Keratinocyte (primary cell): ENCODE results near the gene SF3B2. TPM values are rescaled to one million over a fixed set of nuclear protein-coding genes. Genes with fewer than 3 reads are reported as not detected.

Source experiments
- DNase-seq: peaks from one replicate; pipeline ENCODE4 v3.0.0-alpha.2; 2011; ENCODE audit warnings: low read depth, missing footprints, low spot score
- FAIRE-seq: peaks from 2 replicates; lab custom pipeline; 2011; peaks lifted over from hg19 to GRCh38; lab: Jason Lieb, UNC
- H2AFZ ChIP-seq: 2 replicates; pipeline ENCODE4 v1.6.0; 2012; ENCODE audit warnings: low read length, control low read depth, inconsistent platforms; ENCODE audit not compliant: control insufficient read depth
- H3K27ac ChIP-seq: 2 replicates; pipeline ENCODE4 v1.5.1; 2011; ENCODE audit warnings: low read length; ENCODE audit not compliant: control insufficient read depth, insufficient read depth
- H3K27me3 ChIP-seq: 3 replicates; pipeline ENCODE4 v1.6.0; 2011; ENCODE audit warnings: low read length; ENCODE audit not compliant: control insufficient read depth, insufficient read depth; ENCODE audit errors: extremely low read depth
- H3K36me3 ChIP-seq, 2 experiments: 2 replicates in 1 of 2; 3 replicates in 1 of 2; pipeline ENCODE4 v1.5.1; 2011; ENCODE audit warnings: low read length in 2 of 2, mild to moderate bottlenecking in 1 of 2; ENCODE audit not compliant: control insufficient read depth in 2 of 2, insufficient read depth in 2 of 2; ENCODE audit errors: extremely low read depth in 1 of 2
- H3K4me1 ChIP-seq: 3 replicates; pipeline ENCODE4 v1.5.1; 2011; ENCODE audit warnings: low read length; ENCODE audit not compliant: control insufficient read depth, insufficient read depth; ENCODE audit errors: extremely low read depth
- H3K4me2 ChIP-seq: 3 replicates; pipeline ENCODE4 v1.6.0; 2011; ENCODE audit warnings: low read depth, low read length; ENCODE audit not compliant: control insufficient read depth, insufficient read depth; ENCODE audit errors: extremely low read depth
- H3K4me3 ChIP-seq, 3 experiments: fragments of 200-600 bp in 1 of 3; sonication (generic) in 1 of 3; 2 replicates in 2 of 3; 3 replicates in 1 of 3; pipeline ENCODE4 v1.5.1; 2011 to 2016; ENCODE audit warnings: low read length in 3 of 3, mild to moderate bottlenecking in 3 of 3, control low read depth in 2 of 3, inconsistent platforms in 1 of 3, low read depth in 1 of 3, mixed read lengths in 1 of 3, mixed run types in 1 of 3, moderate library complexity in 1 of 3; ENCODE audit not compliant: control insufficient read depth in 2 of 3, insufficient read depth in 2 of 3; ENCODE audit errors: extremely low read depth in 1 of 3
- H3K79me2 ChIP-seq: 2 replicates; pipeline ENCODE4 v1.6.0; 2012; ENCODE audit warnings: low read length; ENCODE audit not compliant: control insufficient read depth, insufficient read depth
- H3K9ac ChIP-seq: 3 replicates; pipeline ENCODE4 v1.6.0; 2011; ENCODE audit warnings: low read length; ENCODE audit not compliant: control insufficient read depth, insufficient read depth; ENCODE audit errors: extremely low read depth
- H3K9me1 ChIP-seq: 3 replicates; pipeline ENCODE4 v1.6.0; 2011; ENCODE audit warnings: low read length; ENCODE audit not compliant: control insufficient read depth, insufficient read depth; ENCODE audit errors: extremely low read depth
- H3K9me3 ChIP-seq: 2 replicates; pipeline ENCODE4 v1.5.1; 2012; ENCODE audit warnings: low read depth, low read length; ENCODE audit not compliant: control insufficient read depth
- H4K20me1 ChIP-seq: 3 replicates; pipeline ENCODE4 v1.6.0; 2011; ENCODE audit warnings: low read length; ENCODE audit not compliant: control insufficient read depth, insufficient read depth; ENCODE audit errors: extremely low read depth
- CTCF ChIP-seq, 3 experiments: IDR thresholded peaks in 1 of 3; conservative IDR thresholded peaks in 1 of 3; optimal IDR thresholded peaks in 1 of 3; 2 replicates in 2 of 3; 3 replicates in 1 of 3; pipeline versions ENCODE3 to v1.5.1; 2011; ENCODE audit warnings: low read length in 3 of 3, mild to moderate bottlenecking in 3 of 3, moderate library complexity in 2 of 3, control low read depth in 1 of 3, inconsistent platforms in 1 of 3; ENCODE audit not compliant: insufficient read depth in 2 of 3; ENCODE audit errors: extremely low read depth in 1 of 3
- EZH2 ChIP-seq: IDR thresholded peaks from one replicate; pipeline ENCODE4 v1.6.1; 2012; ENCODE audit warnings: inconsistent platforms, mild to moderate bottlenecking, low read length, moderate library complexity
- dilution Hi-C: fragments of 300-500 bp; cut with MboI; formaldehyde crosslinking; loops from one replicate; pipeline ENCODE4 v1.7.0; 2020; ENCODE audit warnings: low sequenced_read_pairs; ENCODE audit not compliant: extremely low pct_ligation_motif_present
- polyA plus RNA-seq, 5 experiments: library from polyadenylated mRNA; depleted of rRNA in 3 of 5; stranded (reverse) in 3 of 5; stranded (forward) in 1 of 5; unstranded in 1 of 5; fragments of >200 nt; gene quantifications; 1 replicate in 1 of 5; 2 replicates in 3 of 5; 3 replicates in 1 of 5; pipeline versions ENCODE4 v1.2.1 to v1.2.3, GENCODE V29; 2011 to 2012; ENCODE audit warnings: missing spikeins in 2 of 5, low read depth in 1 of 5, low replicate concordance in 1 of 5

SF3B2 gene
- polyA plus RNA-seq, 1 donor (not counting 4 experiments of a cell fraction or from before 2014, with no cell fraction given), result 73.0 TPM

- DNase-seq (no peak), FAIRE-seq (no peak)
- H3K9ac ChIP-seq, result peak overlapping the region; percentile 94
- H3K9me1 ChIP-seq, result no peaks in the 10 kb centered on the region
- H3K27me3 ChIP-seq, result peaks cover 4% of the 10 kb centered on the region
- H3K4me2 ChIP-seq, result peak overlapping the region; percentile 90
- H3K79me2 ChIP-seq, result peaks cover 31% of the 10 kb centered on the region
- no peaks in the 10 kb centered on the region for H3K9me3 ChIP-seq
- H2AFZ ChIP-seq, result peak overlapping the region; percentile 78
- H3K4me1 ChIP-seq, result peaks cover 17% of the 10 kb centered on the region
- TF ChIP-seq EZH2, result no peak
- no peak for TF ChIP-seq CTCF (optimal IDR thresholded peaks at IDR 0.05 in 1 of 3, IDR thresholded peaks at IDR 0.05 in 1 of 3, conservative IDR thresholded peaks at IDR 0.05 in 1 of 3; ENCODE audit: extremely low read depth in 1 of 3, insufficient read depth in 2 of 3, low read length in 3 of 3)
- peak overlapping the region; percentile 66 to 94 (median 77) for H3K4me3 ChIP-seq
- peaks cover 8 to 15% of the 10 kb centered on the region in 2 experiments for H3K36me3 ChIP-seq
- no peaks in the 10 kb centered on the region for H4K20me1 ChIP-seq
- dilution Hi-C loops, result no loop called here
- H3K27ac ChIP-seq, result peak overlapping the region; percentile 85
Observed at GRCh38 chr11:66051371-66051765, 796 bp upstream of the SF3B2 start.

GRCh38 chr11:66052664-66052982 is 459 bp downstream of the SF3B2 start:
- H3K9me1 ChIP-seq, result no peaks in the 10 kb centered on the region
- peaks cover 4% of the 10 kb centered on the region for H3K27me3 ChIP-seq
- peak overlapping the region; percentile 94 for H3K9ac ChIP-seq
- peaks cover 16 to 27% of the 10 kb centered on the region in 2 experiments for H3K36me3 ChIP-seq
- peak overlapping the region; percentile 85 for H3K27ac ChIP-seq
- TF ChIP-seq CTCF (optimal IDR thresholded peaks at IDR 0.05 in 1 of 3, IDR thresholded peaks at IDR 0.05 in 1 of 3, conservative IDR thresholded peaks at IDR 0.05 in 1 of 3; ENCODE audit: extremely low read depth in 1 of 3, insufficient read depth in 2 of 3, low read length in 3 of 3) (no peak), EZH2 (no peak)
- H3K4me1 ChIP-seq, result peaks cover 17% of the 10 kb centered on the region
- no peaks in the 10 kb centered on the region for H3K9me3 ChIP-seq
- DNase-seq, result no peak
- dilution Hi-C loops, result no loop called here
- FAIRE-seq, result no peak
- no peaks in the 10 kb centered on the region for H4K20me1 ChIP-seq
- peak overlapping the region; percentile 66 to 98 (median 94) for H3K4me3 ChIP-seq
- peak overlapping the region; percentile 59 for H3K4me2 ChIP-seq
- H3K79me2 ChIP-seq, result peaks cover 35% of the 10 kb centered on the region
- peak overlapping the region; percentile 93 for H2AFZ ChIP-seq
